ENCODE data around the gene WDR6.

DNA sequence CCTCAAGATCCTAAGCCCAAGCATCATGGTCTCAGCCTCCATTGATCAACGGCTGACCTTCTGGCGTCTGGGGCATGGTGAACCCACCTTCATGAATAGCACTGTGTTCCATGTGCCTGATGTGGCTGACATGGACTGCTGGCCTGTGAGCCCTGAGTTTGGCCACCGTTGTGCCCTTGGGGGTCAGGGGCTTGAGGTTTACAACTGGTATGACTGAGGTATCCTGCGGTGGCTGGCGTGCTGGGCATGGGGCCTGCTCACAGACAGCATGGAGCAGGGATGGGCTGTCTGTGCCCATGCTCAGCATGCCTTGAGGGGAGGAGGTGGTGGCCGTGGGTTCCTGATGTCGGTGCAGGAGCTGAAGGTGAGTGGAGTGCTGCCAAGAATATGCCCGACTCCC is 7.9 kb downstream of the WDR6 start:
- TF ChIP-seq, protein P1, sequence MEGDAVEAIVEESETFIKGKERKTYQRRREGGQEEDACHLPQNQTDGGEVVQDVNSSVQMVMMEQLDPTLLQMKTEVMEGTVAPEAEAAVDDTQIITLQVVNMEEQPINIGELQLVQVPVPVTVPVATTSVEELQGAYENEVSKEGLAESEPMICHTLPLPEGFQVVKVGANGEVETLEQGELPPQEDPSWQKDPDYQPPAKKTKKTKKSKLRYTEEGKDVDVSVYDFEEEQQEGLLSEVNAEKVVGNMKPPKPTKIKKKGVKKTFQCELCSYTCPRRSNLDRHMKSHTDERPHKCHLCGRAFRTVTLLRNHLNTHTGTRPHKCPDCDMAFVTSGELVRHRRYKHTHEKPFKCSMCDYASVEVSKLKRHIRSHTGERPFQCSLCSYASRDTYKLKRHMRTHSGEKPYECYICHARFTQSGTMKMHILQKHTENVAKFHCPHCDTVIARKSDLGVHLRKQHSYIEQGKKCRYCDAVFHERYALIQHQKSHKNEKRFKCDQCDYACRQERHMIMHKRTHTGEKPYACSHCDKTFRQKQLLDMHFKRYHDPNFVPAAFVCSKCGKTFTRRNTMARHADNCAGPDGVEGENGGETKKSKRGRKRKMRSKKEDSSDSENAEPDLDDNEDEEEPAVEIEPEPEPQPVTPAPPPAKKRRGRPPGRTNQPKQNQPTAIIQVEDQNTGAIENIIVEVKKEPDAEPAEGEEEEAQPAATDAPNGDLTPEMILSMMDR (IDR thresholded peaks at IDR 0.05) = no peak
- no peak for TF ChIP-seq POLR2A (IDR thresholded peaks at IDR 0.05)
